Ishikawa (cell line): ENCODE measurements around the gene CFAP298.

Experiments used
- CEBPB ChIP-seq: IDR thresholded peaks from 2 replicates; pipeline ENCODE4 v1.6.1; 2012
- CREB1 ChIP-seq: IDR thresholded peaks from 2 replicates; pipeline ENCODE4 v1.6.1; 2012; ENCODE audit warnings: low read depth
- EGR1 ChIP-seq: IDR thresholded peaks from 2 replicates; pipeline ENCODE4 v1.6.1; 2012
- EP300 ChIP-seq: IDR thresholded peaks from 2 replicates; pipeline ENCODE4 v1.6.1; 2012; ENCODE audit warnings: borderline replicate concordance
- FOXM1 ChIP-seq: IDR thresholded peaks from 2 replicates; pipeline ENCODE4 v1.6.1; 2012; ENCODE audit warnings: low read depth, borderline replicate concordance
- NFIC ChIP-seq: IDR thresholded peaks from 2 replicates; pipeline ENCODE4 v1.6.1; 2012
- RAD21 ChIP-seq: IDR thresholded peaks from 2 replicates; pipeline ENCODE4 v1.6.1; 2012; ENCODE audit warnings: low read depth
- TAF1 ChIP-seq: IDR thresholded peaks from 2 replicates; pipeline ENCODE4 v1.6.1; 2012; ENCODE audit warnings: low read depth, mild to moderate bottlenecking
- TCF12 ChIP-seq: IDR thresholded peaks from 2 replicates; pipeline ENCODE4 v1.6.1; 2012; ENCODE audit warnings: low read depth
- TEAD4 ChIP-seq: IDR thresholded peaks from 2 replicates; pipeline ENCODE4 v1.6.1; 2012
- YY1 ChIP-seq: IDR thresholded peaks from 2 replicates; pipeline ENCODE4 v1.6.1; 2012; ENCODE audit warnings: low read depth
- ZBTB7A ChIP-seq: IDR thresholded peaks from 2 replicates; pipeline ENCODE4 v1.6.1; 2012; ENCODE audit warnings: low read depth
- TF ChIP-seq, protein P1 (sequence below): IDR thresholded peaks from 2 replicates; pipeline ENCODE4 v1.6.1; 2012
- TF ChIP-seq, protein P2 (sequence below): IDR thresholded peaks from 2 replicates; pipeline ENCODE4 v1.6.1; 2012
- TF ChIP-seq, protein P3 (sequence below): IDR thresholded peaks from 2 replicates; pipeline ENCODE4 v1.6.1; 2012; ENCODE audit warnings: low read depth, mild to moderate bottlenecking

Gene CFAP298

DNA sequence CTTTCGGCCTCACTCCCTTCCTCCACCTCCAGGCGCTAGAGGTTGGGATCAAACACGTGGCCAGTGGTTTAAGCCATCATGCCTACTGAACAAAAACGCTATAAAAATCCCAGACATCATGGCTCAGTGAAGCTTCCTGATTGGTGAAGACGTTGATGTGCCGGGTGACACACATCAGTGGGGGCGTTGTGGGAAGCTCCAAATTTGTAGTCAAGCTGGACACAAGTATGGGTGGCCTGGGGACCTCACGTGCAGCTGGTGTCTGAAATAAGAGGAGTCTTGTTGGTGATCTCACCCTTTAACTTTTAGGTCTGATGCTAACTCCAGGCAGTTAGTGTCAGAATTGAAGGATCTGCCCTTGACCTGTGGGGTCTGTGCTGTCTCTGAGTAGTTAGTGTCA lies 6.7 kb downstream of the CFAP298 start:
- TF ChIP-seq YY1: no peak
- no peak for TF ChIP-seq RAD21
- no peak for TF ChIP-seq EGR1
- no peak for TF ChIP-seq CEBPB
- TF ChIP-seq TEAD4: no peak
- no peak for TF ChIP-seq TAF1
- no peak for TF ChIP-seq TCF12
- TF ChIP-seq, protein P1, sequence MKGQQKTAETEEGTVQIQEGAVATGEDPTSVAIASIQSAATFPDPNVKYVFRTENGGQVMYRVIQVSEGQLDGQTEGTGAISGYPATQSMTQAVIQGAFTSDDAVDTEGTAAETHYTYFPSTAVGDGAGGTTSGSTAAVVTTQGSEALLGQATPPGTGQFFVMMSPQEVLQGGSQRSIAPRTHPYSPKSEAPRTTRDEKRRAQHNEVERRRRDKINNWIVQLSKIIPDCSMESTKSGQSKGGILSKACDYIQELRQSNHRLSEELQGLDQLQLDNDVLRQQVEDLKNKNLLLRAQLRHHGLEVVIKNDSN: no peak
- no peak for TF ChIP-seq EP300

DNA sequence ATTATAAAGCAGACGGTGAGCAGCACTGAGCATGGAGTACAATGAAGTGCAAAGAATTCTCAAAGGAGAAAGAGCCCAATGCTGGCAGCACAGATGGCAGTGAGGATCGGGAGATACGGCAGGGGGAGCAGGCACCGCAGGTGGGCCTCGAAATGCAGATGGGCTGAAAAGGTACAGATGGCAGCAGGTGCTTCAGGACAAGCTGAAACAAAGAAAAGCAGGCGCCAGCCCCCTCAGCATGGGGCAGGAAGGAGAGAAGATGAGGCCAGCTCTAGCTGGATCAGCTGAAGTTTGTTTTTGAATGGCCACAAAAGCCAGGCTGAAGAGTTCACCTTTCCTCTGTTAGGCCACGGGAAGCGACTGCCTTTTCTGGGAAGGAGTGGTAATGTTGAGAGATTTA lies 7.7 kb downstream of the CFAP298 start:
- TF ChIP-seq TAF1: no peak
- TF ChIP-seq, protein P2, sequence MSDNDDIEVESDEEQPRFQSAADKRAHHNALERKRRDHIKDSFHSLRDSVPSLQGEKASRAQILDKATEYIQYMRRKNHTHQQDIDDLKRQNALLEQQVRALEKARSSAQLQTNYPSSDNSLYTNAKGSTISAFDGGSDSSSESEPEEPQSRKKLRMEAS: no peak
- TF ChIP-seq EP300: no peak
- TF ChIP-seq RAD21: no peak
- TF ChIP-seq NFIC: no peak
- TF ChIP-seq EGR1: no peak
- no peak for TF ChIP-seq CEBPB

DNA sequence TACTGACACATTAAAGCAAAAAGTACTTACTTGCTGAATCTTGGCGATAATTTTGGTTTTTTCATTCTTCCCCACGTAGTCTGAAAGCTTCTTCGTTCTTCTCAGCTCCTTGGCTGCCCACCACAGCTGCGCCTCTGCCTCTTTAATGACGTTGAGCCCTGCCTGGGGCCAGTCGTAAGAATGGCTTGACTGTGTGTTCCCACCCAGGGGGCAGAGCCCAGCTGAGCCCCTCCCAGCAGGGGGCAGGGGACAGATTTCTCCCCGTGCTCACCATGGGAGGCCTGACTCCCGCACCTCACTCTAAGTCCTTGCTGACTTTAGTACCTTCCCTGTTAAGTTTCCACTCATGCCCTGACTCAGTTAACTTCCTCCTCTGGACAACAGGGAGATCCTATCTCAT lies 9.0 kb downstream of the CFAP298 start:
- TF ChIP-seq EP300 (no peak), YY1 (no peak), CEBPB (no peak), EGR1 (no peak), NFIC (no peak), TCF12 (no peak), CREB1 (no peak), RAD21 (no peak), FOXM1 (no peak), ZBTB7A (no peak)
- TF ChIP-seq, protein P2: no peak
- TF ChIP-seq, protein P3, sequence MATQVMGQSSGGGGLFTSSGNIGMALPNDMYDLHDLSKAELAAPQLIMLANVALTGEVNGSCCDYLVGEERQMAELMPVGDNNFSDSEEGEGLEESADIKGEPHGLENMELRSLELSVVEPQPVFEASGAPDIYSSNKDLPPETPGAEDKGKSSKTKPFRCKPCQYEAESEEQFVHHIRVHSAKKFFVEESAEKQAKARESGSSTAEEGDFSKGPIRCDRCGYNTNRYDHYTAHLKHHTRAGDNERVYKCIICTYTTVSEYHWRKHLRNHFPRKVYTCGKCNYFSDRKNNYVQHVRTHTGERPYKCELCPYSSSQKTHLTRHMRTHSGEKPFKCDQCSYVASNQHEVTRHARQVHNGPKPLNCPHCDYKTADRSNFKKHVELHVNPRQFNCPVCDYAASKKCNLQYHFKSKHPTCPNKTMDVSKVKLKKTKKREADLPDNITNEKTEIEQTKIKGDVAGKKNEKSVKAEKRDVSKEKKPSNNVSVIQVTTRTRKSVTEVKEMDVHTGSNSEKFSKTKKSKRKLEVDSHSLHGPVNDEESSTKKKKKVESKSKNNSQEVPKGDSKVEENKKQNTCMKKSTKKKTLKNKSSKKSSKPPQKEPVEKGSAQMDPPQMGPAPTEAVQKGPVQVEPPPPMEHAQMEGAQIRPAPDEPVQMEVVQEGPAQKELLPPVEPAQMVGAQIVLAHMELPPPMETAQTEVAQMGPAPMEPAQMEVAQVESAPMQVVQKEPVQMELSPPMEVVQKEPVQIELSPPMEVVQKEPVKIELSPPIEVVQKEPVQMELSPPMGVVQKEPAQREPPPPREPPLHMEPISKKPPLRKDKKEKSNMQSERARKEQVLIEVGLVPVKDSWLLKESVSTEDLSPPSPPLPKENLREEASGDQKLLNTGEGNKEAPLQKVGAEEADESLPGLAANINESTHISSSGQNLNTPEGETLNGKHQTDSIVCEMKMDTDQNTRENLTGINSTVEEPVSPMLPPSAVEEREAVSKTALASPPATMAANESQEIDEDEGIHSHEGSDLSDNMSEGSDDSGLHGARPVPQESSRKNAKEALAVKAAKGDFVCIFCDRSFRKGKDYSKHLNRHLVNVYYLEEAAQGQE: no peak

DNA sequence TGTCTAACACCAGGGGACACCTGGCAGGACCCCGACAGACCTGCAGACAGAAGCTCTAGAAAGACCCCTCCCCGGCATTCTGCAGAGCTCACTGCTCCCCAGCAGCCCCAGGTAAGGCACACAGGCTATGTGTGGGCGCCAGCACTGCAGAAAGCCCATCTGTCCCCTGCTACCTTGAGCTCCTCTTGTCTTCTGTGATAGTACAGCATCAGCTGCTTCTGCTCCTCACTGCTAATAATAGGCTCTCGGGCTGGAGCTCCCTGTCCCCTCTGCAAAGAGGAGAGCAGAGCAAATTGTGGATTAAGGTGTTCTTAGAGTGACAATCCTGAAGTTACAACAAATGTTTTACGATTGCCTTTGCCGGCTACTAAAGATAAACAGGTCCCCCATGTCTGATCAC lies 10.1 kb downstream of the CFAP298 start:
- TF ChIP-seq TEAD4 (no peak), CREB1 (no peak), EGR1 (no peak), RAD21 (no peak), TAF1 (no peak), ZBTB7A (no peak), YY1 (no peak), EP300 (no peak), FOXM1 (no peak), TCF12 (no peak), CEBPB (no peak), NFIC (no peak)
- TF ChIP-seq, protein P1: no peak
- TF ChIP-seq, protein P2: no peak
- TF ChIP-seq, protein P3: no peak

DNA sequence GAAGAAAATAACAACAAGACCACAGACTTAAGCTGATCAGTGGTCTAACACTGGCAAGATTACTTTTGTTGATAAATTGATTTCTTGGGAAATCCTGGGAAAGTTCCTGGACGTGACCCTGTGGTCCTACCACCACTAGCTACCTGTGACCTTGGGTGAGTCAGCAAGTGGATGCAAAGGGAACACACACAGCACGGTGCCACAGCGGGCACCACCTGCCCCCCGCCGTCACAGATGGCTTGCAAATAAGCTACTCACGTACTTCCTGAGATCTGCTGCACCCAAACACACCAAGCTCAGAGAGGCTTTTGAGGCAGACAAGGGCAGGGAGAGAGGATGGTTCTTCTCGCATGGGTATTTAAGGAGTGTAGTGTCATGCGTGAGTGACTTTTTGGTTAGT lies 12.7 kb downstream of the CFAP298 start:
- TF ChIP-seq ZBTB7A (no peak), CREB1 (no peak), NFIC (no peak), YY1 (no peak), CEBPB (no peak), RAD21 (no peak), TCF12 (no peak), TEAD4 (no peak), TAF1 (no peak), FOXM1 (no peak), EGR1 (no peak), EP300 (no peak)
- TF ChIP-seq, protein P2: no peak
- TF ChIP-seq, protein P1: no peak
- TF ChIP-seq, protein P3: no peak
